T-helper 2 cell (primary cell): ENCODE measurements around the gene LRP5.

Source experiments
- DNase-seq, 5 experiments: peaks; one replicate each; pipeline versions ENCODE4 v3.0.0 to v3.0.0-alpha.2; 2012 to 2022

LRP5 gene

DNA sequence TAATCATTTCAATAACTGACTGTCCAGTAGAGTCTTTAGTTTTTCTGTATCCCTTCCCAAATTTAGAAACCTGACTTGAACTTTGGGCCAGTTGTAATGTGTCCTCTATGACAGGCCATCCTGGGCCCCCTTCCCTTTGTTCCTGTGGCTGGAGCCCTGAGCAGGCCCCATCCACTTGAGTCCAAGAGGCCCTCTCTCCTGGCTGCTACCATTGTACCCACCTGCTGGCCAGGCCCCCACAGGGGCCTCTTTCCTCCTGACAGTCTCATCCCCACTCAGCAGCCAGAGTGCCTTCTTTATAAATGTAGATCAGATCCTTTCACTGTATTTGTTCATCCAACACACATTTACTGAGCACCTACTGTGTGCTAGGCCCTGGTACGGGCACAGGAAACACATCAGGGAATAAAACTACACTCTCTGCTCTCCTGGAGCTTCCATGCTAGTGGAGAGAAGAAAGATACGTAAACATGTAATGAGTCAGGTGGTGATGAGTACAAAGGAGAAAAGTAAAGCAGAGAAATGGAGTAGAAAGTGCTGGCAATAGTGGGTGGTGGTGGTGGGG is 2.7 kb upstream of the LRP5 start:
- no peak for DNase-seq

DNA sequence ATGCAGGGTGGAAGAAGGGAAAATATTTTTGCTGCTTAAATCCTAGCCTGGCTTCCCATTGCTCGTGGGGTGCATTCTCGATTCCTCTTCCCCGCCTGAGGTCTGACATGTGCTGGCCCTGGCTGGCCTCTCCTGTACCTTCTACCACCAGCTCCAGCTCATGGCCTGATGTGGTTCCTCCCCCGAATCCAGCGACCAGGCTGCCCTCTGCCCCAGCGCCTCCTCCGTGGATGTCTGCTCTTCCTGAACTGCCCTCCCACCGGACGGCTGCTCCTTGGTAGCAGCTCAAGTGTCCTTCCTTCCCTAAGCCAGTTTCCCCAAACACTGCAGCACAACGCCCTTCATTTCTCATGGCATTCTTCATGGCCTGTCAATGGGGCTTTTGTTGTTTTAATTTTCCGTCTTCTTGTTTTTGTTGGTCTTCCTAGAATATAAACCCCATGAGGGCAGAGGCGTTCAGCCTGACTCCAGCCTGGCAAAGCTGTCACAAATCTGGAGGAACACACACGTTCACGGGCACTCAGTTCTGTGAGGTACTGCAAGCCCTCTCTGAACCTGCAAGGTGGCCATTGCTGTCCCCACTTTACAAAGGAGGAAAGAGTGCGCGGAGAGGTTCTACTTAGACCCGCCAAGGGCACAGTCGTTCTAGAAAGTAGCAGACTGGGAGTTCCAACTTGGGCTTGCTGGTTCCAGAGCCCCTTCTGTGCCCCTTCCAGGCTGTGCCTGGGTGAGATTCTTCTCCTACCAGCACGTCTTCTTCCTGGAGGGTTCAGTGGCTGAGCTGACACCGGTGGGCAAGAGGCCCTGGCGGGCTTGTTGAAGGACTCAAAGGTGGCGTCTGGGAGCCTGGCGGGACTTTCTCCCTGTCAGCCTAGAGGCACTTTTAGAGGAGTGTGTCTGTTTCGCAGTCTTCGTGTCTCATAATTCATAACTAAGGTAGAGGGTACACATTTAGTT is 953 bp upstream of the LRP5 start:
- DNase-seq: no peak

DNA sequence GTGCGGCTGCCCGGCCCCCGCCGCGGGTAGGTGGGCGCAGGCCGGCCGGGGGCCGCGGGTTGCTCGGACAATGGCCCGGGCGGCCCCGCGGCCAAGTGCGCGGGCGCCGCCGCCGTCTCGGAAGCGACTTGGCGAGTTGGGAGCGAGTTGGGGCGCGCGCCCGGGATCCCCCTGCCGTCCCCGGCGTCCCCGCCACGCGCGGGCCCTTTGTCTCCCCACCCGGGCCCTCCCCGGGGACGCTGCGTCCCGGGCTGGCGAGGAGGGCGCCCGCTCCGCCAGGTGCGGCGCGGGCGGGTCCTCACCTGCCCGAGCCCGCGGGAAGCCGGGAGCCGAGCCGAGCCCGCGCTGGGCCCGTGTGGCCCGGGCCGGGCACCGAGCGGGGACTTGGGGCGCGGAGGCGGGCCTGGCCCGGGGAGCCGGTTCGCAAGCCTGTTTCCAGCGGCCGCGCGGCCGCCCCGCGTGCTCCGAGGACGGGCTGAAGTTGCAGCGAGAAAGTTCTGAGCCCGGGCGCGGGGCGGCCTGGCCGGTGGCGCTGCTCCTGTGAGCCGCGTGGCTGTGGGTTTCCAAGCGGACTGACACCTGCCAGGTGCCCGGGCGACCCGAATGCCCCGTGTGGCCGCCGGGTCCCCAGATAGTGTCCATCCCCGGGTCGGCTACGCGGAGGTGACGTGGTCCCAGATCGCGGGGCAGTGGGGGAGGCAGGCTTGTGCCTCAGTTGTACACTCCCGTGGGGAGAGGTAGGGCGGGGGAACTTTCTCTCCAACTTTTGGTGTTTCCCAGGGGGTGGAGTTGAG is 586 bp downstream of the LRP5 start:
- no peak for DNase-seq

DNA sequence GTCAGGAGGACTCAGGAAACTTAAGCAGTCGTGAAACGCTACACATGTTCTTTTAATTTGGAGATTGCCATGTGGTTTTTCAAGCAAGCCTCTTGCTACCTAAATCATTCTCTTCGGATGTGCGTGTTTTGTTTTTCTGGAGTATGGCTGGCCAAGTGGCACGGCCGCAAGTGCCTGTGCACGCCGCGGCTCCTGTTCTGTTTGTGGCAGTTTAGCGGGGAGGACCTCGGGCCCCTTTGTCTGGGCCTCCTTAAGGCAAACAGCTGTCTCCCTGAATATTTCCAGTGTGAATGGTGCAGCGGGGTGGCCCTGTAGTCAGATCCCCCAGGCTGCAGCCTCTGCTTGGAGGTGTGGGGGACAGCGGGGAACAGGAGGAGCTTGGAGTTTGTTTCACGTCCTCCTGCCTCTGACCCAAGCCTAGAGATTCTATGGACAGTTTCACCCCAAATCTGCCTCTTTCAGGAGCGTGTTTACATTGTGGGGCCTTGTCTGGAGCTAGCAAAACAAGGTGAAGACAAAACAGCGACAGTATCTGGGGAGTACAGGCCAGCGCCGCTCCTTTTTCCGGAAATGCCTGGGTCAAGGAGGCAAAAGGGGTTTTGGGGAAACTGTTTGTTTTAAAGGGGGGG is 1.3 kb downstream of the LRP5 start:
- DNase-seq: no peak

DNA sequence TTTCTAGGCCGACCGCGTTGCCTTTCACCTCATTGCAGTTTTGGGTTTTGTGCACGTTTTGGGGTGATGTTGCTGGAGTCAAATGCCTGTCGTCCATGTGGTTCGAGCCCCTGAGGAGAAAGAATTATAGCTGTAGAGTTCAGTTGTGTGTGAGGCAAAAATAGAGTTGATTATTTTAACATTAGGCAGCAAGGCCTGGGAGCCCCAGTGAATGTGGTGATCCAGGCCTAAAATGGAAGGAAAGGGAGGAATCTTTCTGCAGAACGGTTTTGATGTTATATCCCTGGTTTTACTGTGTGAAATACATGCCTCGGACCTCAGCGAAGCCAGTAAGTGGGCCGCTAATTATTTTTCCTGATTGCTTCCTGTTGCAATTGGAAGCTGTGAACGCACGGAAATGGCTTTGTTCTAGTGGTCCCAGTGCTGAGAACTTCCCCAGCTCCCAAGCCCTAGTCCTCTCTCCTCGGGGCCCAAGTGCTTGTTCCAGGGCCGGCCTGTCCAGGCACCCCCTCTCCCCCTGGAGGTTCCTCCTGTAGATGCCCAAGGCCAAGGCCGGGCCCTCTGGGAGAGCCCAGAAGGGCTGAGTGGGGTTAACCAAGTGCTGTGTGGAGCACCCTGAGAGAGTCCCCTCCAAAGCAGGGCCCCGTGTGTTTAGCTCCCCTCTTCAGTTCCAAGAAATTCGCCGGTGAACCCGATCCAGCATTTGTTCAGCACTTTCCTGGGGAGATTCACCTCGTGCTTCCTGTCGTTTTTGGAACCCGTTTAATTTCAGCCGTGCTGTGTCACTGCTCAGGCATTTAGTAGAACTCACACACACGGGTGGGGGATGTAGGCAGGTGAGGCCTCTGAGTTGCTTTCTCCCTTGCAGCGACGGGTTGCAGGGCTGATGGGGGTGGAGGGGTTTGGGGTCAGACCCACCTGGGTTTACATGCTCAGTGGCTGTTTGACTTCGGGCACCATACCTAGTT is 2.1 kb downstream of the LRP5 start:
- no peak for DNase-seq

DNA sequence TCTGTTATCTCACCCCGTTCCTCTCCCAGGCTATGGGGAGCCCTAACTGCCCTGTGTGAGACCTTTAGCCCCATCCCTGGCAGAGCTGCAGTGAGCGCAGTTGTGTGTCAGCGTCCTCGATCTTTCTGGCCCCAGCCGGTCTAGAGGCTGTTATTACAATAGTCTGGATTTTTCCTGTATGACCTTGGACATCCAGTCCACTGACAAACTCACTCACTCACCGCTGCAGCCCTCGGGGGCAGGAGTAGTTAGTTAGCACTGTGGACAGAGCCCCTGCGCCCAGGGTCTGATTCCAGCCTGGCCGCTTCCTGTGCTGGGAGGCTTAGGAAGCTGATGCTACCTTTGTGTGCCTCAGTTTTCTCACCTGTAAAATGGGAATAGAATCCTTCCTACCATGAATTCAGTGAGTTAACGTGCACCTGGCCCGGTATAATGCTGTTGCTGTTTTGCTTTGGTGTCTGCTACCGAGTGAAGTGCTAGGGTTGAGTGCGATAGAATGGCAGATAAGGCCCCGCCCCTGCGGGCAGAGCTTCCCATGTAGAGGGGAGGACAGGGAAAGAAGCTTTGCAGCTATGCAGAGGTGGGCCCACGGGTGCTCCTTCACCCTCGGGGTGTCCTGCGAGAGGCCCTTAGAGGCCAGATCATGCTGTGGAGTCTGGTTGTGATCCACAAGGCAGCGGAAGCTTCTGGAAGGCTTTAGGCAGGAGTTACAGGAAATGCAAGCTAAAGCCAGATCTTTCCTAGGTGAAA is 3.0 kb downstream of the LRP5 start:
- no peak for DNase-seq

DNA sequence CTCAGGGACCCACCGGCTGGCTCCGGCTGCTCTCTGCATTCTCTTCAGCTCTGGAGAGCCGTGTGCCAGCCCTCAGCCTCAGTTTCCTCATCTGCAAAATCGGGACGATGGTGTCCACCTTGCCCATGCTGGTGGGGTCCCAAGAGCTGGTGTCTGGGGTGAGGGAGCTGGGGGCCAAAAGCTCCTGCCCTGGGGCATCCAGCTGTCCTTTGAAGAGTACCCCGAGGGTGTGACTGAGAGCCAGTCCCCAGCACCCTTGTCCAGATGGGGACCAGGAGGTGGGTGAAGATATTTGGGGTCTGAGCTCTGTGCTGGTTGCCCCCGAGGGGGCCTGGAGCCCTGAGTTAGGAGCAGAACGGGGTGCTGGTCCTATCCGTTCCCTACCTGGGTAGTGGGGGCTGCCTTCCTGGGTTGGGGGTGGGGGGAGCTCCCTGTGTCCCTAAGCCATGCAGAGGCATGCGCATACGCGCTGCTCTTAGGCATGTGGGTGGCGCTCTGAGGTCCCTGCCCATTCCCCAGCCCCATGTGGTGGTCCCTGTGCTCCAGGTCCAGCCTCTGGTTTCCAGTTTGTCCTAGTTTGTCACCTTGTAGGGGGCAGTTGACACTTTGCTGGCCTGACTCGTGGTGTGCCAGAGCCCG is 4.9 kb downstream of the LRP5 start:
- no peak for DNase-seq

DNA sequence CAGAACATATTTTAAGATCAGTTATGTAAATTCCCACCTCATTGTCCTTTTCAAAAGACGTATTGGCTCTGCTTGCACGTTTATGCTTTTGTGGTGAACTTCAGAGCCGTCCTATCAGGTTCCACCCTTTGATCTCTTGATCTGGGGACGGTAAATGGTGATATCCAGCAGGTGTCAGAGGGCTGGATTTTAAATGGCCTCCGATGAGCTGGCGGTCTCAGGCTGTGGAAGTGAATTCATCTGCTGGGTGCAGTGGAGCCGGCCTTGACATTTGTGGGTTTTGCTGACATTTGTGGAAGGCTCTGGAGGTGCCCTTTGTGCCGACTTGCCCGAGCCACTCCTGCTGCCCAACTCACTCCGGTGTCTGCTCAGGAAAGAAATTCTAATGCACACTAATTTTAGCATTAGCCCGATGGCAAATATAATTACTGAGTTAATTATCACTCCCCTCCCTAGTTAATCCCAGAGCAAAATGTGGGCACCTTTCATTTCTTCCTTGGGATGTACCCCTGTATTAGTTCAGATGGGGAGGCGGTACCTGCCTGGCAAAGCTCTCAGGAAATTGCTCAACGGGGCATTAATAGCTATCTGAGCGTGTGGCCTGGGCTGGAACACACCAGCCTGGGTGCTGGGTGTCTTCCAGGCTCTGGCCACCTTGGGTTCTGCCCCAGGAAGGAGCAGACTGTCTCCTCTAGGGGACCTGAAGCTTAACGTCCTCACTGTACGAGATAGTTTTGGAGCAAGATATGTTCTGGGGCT is 9.1 kb downstream of the LRP5 start:
- no peak for DNase-seq

DNA sequence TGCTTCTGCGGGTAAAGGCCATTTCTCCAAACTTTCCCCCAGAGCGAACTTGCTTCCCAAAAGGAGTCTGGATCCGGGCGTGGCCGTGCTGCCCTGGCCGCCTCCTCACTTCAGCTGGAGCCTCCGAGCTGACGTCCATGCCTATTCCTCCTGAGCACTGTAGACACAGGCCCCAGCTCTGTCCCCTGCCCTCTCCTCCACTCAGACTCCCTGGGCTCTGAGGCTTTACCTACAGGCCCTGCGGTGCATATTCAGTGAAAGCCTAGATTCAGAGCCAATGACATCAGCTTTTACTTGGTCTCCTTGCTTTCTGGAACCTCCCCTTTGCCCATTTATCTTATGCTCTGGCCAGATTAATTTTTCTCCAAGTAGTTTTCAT is 9.7 kb downstream of the LRP5 start:
- no peak for DNase-seq

DNA sequence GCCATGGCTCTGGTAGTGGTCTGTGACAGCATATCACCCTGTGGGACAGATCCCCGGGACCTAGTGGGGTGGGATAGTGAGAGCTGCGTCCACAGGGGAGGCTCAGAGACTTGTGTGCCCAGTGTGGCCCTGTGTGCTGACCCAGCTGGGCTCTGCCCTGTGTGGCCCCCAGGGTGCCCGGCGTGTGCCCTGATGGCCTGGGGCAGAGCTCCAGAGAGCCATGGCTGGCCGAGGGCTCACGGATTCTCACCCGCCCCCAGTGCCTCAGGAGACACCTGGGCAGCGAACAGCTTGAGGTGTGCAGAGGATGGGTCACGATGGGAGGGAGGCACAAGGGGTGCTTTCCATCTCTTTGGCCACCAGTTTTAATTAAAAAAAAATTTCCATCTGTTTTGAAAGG is 11.8 kb downstream of the LRP5 start:
- no peak for DNase-seq

DNA sequence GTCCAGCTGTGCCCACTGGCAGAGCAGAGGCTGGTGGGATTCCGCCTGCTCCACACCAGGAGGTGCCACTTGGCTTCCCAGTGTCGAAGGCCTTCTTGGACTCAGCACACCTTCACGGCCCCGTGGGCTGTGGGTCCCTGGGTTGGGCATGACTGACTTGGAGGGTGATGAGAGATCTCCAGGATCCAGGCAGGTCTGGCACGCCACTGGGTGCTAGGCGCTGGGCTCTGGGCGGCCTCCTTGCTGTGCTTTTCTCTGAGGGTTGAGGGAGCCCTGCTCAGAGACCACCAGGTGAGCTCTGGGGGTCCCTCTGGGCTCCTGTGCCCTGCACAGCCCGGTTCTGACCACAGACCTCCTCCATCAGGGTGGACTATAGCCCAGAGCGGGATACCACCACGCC is 12.3 kb downstream of the LRP5 start:
- DNase-seq: no peak

DNA sequence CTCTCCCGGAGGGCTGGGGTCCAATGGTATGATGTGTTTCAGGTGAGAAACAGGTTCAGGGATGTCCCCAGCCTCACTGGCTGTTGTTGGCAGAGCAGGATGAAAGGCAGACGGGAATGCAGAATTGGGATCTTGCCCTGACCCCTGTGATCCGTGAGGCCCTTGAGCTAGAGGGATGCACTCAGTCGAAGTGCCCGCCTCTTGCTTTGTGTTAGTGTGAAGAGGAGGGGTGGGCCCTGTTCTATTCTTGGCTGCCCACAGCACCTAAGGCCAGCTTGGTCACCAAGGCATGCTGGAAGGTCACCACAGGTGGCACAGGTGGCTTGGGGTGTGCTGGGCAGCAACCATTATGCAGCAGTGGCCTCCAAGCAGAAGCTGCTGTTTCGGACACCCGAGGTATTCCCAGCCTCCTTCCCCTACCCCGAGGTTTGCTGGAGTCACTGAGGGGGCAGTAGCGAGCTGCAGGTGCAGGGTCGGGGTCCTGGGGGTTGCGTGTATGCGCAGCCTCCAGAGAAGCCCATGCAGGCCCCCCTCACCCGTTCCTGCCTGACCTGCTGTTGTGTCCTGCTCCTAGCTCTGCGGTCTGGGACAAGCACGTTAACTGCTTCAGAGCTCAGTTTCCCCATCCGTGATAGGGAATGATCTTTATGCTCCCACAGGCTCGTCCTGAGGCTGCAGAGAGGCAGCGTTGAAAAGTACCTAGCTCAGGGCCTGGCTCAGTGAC is 13.0 kb downstream of the LRP5 start:
- DNase-seq: no peak

DNA sequence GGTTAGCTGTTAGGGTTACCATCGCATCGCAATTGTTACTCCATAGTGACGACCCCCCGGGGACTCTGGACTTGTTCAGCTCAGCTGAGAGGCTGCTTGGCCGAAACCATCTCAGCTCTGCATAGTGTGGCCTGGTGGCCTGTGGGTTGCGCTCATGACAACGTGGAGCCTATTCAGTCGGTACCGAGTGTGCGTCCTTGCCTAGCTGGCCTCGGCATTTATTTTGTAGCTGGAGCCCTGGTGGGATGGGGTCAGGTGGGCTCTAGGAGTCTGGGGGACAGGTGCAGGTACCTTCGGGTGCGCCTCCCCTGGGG is 13.5 kb downstream of the LRP5 start:
- DNase-seq: no peak

DNA sequence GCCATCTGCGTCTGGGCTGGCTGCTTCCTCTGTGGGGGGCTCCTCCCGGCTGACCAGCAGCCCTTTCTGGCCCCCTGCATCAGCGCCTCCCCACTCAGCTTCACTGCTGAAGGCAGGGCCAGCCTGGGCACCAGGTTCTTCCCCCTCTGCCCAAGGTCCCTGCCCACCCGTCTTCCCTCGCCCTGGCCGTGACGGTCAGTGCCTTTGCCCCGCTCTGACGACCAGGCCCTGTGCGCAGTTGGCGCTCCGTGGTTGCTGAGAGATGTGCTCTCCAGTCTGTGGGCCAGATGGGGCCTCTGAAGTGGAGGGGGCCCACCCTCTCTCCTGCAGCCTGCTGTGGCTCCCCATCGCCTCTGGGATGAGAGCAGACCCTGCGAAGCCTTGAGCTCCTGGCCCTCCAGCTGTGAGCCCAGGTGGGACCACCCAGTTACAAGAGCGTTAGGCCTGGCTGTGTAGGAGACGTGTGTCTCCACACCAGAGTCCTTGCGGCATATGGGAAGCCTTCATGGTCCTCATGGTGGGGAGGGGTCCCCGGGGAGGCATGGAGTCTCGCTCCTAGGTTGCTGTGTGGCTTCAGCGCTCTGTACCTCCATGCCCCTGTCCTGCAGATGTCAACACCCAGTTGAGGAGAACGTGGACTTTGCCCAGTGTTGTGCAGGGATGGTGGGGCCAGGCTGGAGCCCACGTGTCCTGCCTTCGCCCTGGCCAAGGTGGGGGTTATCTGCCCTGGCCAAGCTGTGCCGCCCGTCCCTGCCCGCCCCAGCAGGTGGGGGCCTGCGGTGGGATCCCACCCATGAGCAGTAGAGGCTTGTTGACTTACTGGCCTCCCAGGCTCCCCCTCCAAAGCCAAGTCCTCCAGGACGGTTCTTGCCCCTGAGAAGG is 14.2 kb downstream of the LRP5 start:
- DNase-seq: no peak

DNA sequence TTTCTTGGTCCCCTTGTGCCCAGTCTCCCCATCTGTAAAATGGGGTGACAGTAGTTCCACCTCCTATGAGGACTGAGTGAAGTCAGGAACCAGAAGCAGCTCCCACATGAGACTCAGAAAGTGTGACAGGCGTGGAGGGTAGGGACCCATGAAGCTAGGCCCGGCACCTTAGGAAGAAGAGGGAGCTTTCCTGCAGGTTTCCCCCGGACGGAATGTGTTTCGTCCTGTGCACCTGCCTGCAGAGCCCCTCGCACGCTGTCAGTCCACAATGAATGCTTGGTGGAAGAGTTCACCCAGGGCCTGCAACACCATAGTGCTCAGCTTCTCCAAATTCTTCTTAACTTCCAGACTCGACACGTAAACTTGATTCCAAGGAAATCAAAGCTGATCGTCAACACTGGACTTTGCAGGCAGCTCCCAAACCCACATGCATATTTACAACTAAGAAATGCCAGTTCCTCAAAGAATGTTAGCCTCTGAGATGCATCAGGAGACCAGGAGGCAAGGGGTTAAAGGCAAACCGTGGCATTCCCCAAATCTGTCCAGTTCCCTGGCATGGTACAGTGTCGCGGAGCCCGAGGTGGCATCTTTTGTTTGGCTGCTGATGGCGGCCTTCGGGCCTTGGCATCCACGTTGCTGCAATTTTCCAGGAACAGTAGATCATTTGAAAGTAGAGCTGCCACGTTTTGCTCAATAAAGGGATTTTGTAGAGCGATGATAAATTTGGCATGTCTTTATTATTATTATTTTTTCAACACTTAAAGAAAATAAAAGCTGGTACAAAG is 15.4 kb downstream of the LRP5 start:
- no peak for DNase-seq

DNA sequence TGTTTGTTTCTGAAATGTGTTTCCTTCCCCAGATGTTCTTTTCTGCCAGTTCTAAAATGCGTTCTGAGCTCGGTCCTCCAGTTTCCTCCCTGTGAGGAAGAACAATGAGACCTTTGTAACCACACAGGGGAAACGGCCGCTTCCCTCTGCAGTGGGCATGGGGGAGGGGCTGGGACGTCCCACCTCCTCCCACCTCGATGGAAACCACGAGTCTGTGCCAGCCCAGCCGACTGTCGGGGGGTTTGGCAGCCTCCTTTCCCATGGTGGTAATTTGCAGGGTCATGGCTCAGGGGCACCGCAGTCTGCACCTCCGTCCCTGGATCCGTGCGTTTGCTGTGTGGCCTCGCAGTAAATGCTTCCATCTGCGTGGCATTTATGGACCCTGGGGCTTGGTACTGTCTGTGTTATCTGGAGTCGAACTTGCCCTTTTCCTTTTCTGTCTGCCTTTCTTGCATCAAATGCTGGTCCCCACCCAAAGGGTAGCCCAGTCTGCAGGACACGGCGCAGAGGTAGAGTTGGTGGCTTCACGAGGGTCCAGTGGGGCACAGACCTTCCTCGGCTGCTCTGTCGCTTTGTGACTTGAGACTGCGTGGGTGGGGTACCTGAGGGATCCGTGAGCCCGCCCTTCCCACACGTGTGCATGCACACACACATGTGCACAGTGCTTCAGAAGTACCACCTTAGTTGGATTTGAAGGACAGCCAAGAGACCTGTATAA is 16.1 kb downstream of the LRP5 start:
- DNase-seq: no peak

DNA sequence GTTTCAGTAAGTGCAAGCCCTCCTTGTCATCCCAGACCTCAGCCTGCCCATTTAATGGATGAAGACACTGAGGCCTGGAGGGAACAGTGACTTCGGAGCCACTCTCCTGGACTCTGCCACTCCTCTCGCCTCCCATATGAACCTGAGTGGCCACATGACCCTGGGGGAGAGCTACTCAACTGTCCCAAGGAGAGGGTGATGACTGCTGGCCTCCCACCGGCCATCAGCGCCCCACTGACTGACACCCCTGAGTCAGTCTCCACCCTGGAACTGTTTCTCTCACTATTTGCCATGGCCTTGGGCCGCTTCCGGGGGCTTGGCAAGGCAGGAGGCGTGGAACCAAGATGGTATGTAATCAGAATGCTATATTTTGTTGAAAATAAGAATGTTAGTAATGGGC is 17.1 kb downstream of the LRP5 start:
- no peak for DNase-seq
